Urinary bladder (tissue), 4 donors: Measurements from ENCODE around the gene ENAH. TPM values are rescaled to one million over a fixed set of nuclear protein-coding genes. Genes with fewer than 3 reads are reported as not detected.
"Not testable (repeated sequence)": the region's sequence is repeated elsewhere in the genome, so short reads cannot be mapped to it uniquely, and the experiment has no call there.

Experiments used
- DNase-seq: peaks from one replicate; pipeline ENCODE4 v3.0.0-alpha.2; 2015; ENCODE audit errors: extremely low spot score
- H3K27ac ChIP-seq: one replicate; pipeline ENCODE4 v1.5.1; 2013; ENCODE audit warnings: low read depth, mild to moderate bottlenecking, moderate library complexity
- H3K36me3 ChIP-seq: one replicate; pipeline ENCODE4 v1.6.1; 2013; ENCODE audit warnings: mild to moderate bottlenecking, moderate library complexity; ENCODE audit not compliant: insufficient read depth
- H3K4me1 ChIP-seq: one replicate; pipeline ENCODE4 v1.6.1; 2013; ENCODE audit warnings: mild to moderate bottlenecking, moderate library complexity; ENCODE audit not compliant: insufficient read depth
- H3K4me3 ChIP-seq: one replicate; pipeline ENCODE4 v1.5.1; 2013; ENCODE audit warnings: low read depth, low read length
- WGBS: extraction: QIAGEN DNeasy Blood & Tissue Kit; methylation state at CpG from one replicate; pipeline ENCODE4 v1.1.7; 2013; 5-methylcytosine and 5-hydroxymethylcytosine counted together
- polyA plus RNA-seq: library from polyadenylated mRNA; stranded (reverse); fragments of 200-250 nt; gene quantifications from one replicate; pipeline ENCODE4 v1.2.3, GENCODE V29; 2013
- total RNA-seq: library from RNA; depleted of rRNA; stranded (reverse); fragments of >200 nt; gene quantifications from one replicate; pipeline ENCODE4 v1.2.3, GENCODE V29; 2014
- donor health status: healthy with polysubstance abuse.
- donor health status: healthy.

ENAH gene
- total and polyA plus RNA-seq, 2 donors, result 58.9 to 229 TPM

DNA sequence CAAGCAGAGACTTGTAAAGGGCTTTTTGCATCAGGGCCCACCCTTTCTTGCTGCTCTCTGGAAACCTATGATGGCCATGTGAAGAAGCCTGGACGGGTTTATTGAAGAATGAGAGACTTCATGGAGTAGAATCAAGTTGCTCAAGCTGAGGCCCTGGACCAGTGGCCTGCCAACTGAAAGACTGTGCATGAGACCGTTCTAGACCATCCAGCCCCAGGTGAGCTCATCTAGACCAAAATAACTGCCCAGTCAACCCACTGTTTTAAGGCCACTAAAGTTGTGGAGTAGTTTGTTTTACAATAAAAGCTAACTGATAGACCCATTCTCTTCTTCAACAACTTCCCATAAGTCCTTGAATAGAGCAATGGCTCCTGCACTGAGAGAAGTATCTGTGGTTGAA is 11.8 kb upstream of the ENAH start:
- DNase-seq, result no peak
- Histone ChIP-seq H3K4me1 (no peaks in the 10 kb centered on the region), H3K36me3 (no peaks in the 10 kb centered on the region), H3K4me3 (no peak overlapping the region), H3K27ac (no peak overlapping the region)
- WGBS, result 95% methylated on average over 2 of the region's 2 CpGs

DNA sequence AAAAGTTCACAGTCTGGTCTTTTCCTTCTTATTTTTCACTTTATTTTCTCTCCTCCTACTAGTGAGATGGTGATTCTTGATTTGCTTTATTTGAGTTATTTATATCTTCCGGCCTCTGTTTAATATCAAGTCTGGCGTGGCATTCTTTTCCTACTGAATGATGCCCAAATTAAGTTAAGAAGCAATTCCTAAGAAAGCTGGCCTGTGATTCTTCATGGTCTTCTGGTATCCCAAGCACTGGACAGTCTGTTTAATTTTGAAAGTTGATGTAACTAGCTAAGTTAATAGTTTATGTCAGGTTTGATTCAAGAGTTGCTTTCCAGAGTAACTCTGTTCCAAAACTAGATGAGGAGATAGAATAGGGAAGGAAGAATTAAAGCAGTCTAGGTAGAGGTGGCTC is 9.2 kb upstream of the ENAH start:
- WGBS, result 55% methylated on average over 2 of the region's 2 CpGs
- Histone ChIP-seq H3K4me3 (no peak overlapping the region), H3K27ac (peak overlapping the region; percentile 18), H3K36me3 (no peaks in the 10 kb centered on the region), H3K4me1 (no peaks in the 10 kb centered on the region)
- DNase-seq, result no peak

GRCh38 chr1:225660544-225660946 is 7.6 kb upstream of the ENAH start:
- Histone ChIP-seq H3K4me3 (no peak overlapping the region), H3K27ac (no peak overlapping the region), H3K36me3 (no peaks in the 10 kb centered on the region), H3K4me1 (no peaks in the 10 kb centered on the region)
- 75% methylated on average over 1 of the region's 1 CpG for WGBS
- no peak for DNase-seq

GRCh38 chr1:225658041-225658440 is 5.1 kb upstream of the ENAH start:
- WGBS, result 25% methylated on average over 2 of the region's 2 CpGs
- H3K4me3 ChIP-seq, result no peak overlapping the region
- no peak overlapping the region for H3K27ac ChIP-seq
- no peaks in the 10 kb centered on the region for H3K4me1 ChIP-seq
- DNase-seq, result no peak
- H3K36me3 ChIP-seq, result no peaks in the 10 kb centered on the region

- Histone ChIP-seq H3K4me1 (no peaks in the 10 kb centered on the region), H3K36me3 (no peaks in the 10 kb centered on the region), H3K4me3 (no peak overlapping the region), H3K27ac (no peak overlapping the region)
- DNase-seq, result no peak
- WGBS, result 45% methylated on average over 7 of the region's 7 CpGs
Observed at GRCh38 chr1:225657462-225657989, 4.6 kb upstream of the ENAH start.

DNA sequence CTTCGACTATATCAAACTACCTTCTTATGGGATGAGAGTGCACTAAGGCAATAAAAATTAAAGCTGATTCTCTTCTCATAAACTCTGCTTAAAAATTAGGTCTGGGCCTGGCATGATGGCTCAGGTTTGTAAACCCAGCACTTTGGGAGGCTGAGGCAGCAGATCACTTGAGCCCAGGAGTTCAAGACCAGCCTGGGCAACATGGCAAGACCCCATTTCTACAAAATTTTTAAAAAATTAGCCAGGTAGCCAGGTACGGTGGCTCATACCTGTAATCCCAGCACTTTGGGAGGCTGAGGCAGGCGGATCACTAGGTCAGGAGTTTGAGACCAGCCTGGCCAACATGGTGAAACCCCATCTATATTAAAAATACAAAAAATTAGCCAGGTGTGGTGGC is 3.3 kb upstream of the ENAH start:
- not testable (repeated sequence) for H3K27ac ChIP-seq, H3K36me3 ChIP-seq, DNase-seq, H3K4me1 ChIP-seq, H3K4me3 ChIP-seq
- 82% methylated on average over 3 of the region's 3 CpGs for WGBS

DNA sequence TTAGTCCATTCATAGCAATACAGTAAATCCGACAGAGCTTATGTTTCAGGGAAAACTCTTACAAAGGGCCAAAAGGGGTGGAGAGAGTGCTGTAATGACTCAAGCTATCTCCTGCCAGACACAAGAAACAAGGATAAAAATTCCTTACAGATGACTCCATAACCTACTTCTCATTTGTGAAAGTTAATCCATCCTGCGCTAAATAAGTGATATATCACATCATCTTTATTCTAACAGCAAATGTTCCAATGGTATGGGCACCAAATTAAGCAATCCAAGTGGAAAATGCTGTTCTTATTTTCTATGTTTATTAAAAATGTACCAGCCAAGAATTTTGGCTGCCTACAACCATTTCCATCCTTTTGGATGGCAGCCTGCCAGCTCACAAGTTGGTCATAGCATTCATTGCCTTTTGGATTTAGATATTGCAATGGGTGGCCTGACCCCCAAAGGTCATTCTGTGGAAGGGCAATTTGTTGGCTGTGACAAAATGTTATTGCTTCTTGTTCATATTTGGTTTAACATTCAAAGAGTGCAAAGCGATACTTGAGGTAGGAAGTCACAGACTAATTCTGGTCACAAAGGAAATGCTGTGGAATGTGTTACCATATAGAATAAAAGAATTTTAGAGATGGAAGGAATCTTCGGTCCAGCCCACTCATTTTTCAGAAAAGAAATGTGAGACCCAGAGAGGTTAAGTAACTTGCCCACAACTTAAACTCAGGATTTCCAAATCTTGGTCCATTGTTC is 2.8 kb upstream of the ENAH start:
- no peak overlapping the region for H3K4me3 ChIP-seq
- 30% methylated on average over 4 of the region's 4 CpGs for WGBS
- no peaks in the 10 kb centered on the region for H3K36me3 ChIP-seq
- no peak for DNase-seq
- peak overlapping the region; percentile 32 for H3K27ac ChIP-seq
- no peaks in the 10 kb centered on the region for H3K4me1 ChIP-seq

- WGBS, result 67% methylated on average over 15 of the region's 15 CpGs
- Histone ChIP-seq H3K36me3 (no peaks in the 10 kb centered on the region), H3K27ac (peak overlapping the region; percentile 10), H3K4me3 (no peak overlapping the region), H3K4me1 (no peaks in the 10 kb centered on the region)
- no peak for DNase-seq
Observed at GRCh38 chr1:225654688-225655508, 2.0 kb upstream of the ENAH start.

DNA sequence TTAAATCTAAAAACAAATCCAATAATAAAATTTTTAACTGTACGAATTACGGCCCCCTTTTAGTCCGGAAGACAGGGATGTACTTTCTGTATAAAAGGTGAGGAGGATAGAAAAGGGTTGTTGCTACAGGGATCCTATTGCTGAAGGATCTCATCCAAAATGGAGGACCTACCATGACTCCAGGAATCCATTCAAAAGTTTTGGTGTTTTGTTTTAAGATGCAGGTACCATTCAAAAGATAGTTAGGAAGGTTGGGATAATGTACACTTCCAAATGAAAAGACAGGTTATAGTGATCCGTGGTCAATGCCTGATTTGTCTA is 1.3 kb upstream of the ENAH start:
- no peaks in the 10 kb centered on the region for H3K4me1 ChIP-seq
- peak overlapping the region; percentile 91 for H3K27ac ChIP-seq
- DNase-seq, result no peak
- no peaks in the 10 kb centered on the region for H3K36me3 ChIP-seq
- peak overlapping the region; percentile 94 for H3K4me3 ChIP-seq
- WGBS, result 54% methylated on average over 4 of the region's 4 CpGs

- Histone ChIP-seq H3K27ac (peak overlapping the region; percentile 91), H3K36me3 (no peaks in the 10 kb centered on the region), H3K4me3 (peak overlapping the region; percentile 94), H3K4me1 (no peaks in the 10 kb centered on the region)
- WGBS, result under 1% methylated on average over 70 of the region's 70 CpGs
- peak; percentile 48 for DNase-seq
Observed at GRCh38 chr1:225653463-225654276, 747 bp upstream of the ENAH start.

- no peak for DNase-seq
Observed at GRCh38 chr1:225651872-225652728, 823 bp downstream of the ENAH start.

GRCh38 chr1:225651376-225651871 is 1.5 kb downstream of the ENAH start:
- no peak for DNase-seq
- 17% methylated on average over 8 of the region's 8 CpGs for WGBS
- Histone ChIP-seq H3K4me1 (no peaks in the 10 kb centered on the region), H3K27ac (no peak overlapping the region), H3K4me3 (peak overlapping the region; percentile 94), H3K36me3 (no peaks in the 10 kb centered on the region)

More at GRCh38 chr1:225651872-225652728, 823 bp downstream of the ENAH start:
- Histone ChIP-seq H3K4me1 (no peaks in the 10 kb centered on the region), H3K4me3 (peak overlapping the region; percentile 94), H3K27ac (peak overlapping the region; percentile 75), H3K36me3 (no peaks in the 10 kb centered on the region)
- WGBS, result 1% methylated on average over 45 of the region's 45 CpGs
